ENCODE measurements around the gene FNDC3A. TPM values are rescaled to one million over a fixed set of nuclear protein-coding genes. Genes with fewer than 3 reads are reported as not detected.

The FNDC3A gene
- total RNA-seq, 4 donors from 2014 or later = 37.0 to 39.4 (median 38.6) TPM

DNA sequence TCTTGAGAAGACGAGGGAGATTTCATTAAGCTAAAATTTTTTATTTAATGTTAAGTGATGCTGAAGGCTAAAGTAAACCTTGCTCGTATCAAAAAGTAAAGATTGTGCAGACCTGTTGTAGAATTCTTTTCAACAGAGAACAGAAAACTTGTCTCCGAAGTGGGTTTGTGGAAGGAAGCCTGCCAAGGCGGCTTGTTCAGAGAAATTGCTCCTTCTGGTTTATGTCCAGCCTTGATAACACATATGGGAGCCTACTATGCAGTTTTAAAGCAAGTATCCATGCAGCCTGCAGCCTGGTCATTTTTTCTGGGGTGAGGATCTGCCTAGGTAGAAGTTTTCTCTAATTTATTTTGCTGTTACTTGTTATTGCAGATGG, 245.9 kb downstream of the FNDC3A start:
- DNase-seq (ENCODE audit: extremely low spot score) = peak; percentile 37
- no peaks in the 10 kb centered on the region for H3K36me3 ChIP-seq
- WGBS = 68% methylated on average over 4 of the region's 4 CpGs
- TF ChIP-seq POLR2A (IDR thresholded peaks at IDR 0.05; ENCODE audit: low read depth) (no peak), EP300 (IDR thresholded peaks at IDR 0.05) (no peak)
- TF ChIP-seq, protein P1, sequence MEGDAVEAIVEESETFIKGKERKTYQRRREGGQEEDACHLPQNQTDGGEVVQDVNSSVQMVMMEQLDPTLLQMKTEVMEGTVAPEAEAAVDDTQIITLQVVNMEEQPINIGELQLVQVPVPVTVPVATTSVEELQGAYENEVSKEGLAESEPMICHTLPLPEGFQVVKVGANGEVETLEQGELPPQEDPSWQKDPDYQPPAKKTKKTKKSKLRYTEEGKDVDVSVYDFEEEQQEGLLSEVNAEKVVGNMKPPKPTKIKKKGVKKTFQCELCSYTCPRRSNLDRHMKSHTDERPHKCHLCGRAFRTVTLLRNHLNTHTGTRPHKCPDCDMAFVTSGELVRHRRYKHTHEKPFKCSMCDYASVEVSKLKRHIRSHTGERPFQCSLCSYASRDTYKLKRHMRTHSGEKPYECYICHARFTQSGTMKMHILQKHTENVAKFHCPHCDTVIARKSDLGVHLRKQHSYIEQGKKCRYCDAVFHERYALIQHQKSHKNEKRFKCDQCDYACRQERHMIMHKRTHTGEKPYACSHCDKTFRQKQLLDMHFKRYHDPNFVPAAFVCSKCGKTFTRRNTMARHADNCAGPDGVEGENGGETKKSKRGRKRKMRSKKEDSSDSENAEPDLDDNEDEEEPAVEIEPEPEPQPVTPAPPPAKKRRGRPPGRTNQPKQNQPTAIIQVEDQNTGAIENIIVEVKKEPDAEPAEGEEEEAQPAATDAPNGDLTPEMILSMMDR (IDR thresholded peaks at IDR 0.05) = no peak
- H3K4me1 ChIP-seq = peaks cover 10 to 24% (median 19%) of the 10 kb centered on the region in 4 donors
- H3K27me3 ChIP-seq = peaks cover 7 to 72% (median 27%) of the 10 kb centered on the region in 4 donors
- intact Hi-C loops (cut with DNase I) = no loop called here
- H3K9me3 ChIP-seq = no peaks in the 10 kb centered on the region
- H3K4me3 ChIP-seq = no peak overlapping the region
- H3K27ac ChIP-seq (replicated peaks in 1 of 4) = no peak overlapping the region

- intact Hi-C loops (cut with DNase I) = no loop called here
- Histone ChIP-seq H3K4me3 (no peak overlapping the region), H3K27ac (replicated peaks in 1 of 4) (no peak overlapping the region), H3K4me1 (peaks cover 7 to 10% (median 9%) of the 10 kb centered on the region in 4 donors), H3K9me3 (no peaks in the 10 kb centered on the region), H3K27me3 (peaks cover 7 to 37% (median 14%) of the 10 kb centered on the region in 4 donors), H3K36me3 (no peaks in the 10 kb centered on the region)
- peak; percentile 82 for DNase-seq (ENCODE audit: extremely low spot score)
- 69% methylated on average over 5 of the region's 5 CpGs for WGBS
- peak in 1 of 2 donors; percentile 13 for TF ChIP-seq POLR2AphosphoS5 (IDR thresholded peaks at IDR 0.05)
- TF ChIP-seq, protein P1 (IDR thresholded peaks at IDR 0.05) = no peak
Measured at GRCh38 chr13:49225223-49226042, 249.7 kb downstream of the FNDC3A start.

DNA sequence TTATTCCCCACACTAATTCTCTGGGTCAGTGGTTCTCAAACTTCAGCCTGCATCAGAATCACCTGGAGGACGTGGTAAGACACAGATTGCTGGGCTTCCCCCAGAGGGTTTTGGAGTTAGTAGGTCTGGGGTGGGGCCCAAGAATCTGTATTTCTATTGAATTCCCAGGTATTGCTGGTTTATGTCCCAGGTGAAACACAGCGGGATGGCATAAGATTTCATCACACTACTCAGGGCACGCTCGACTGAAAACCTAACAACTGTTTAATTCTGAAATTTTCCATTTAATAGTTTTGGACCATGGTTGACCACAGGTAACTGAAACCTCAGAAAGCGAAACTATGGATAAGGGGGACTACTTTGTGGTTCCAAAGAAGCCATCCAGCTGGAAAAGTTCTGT, 250.9 kb downstream of the FNDC3A start:
- H3K4me1 ChIP-seq = no peaks in the 10 kb centered on the region
- no peak overlapping the region for H3K4me3 ChIP-seq
- H3K27me3 ChIP-seq = peaks cover 0 to 26% (median 2%) of the 10 kb centered on the region in 4 donors
- no peak for TF ChIP-seq EP300 (IDR thresholded peaks at IDR 0.05)
- no peak for TF ChIP-seq POLR2A (IDR thresholded peaks at IDR 0.05; ENCODE audit: low read depth)
- TF ChIP-seq, protein P1 (IDR thresholded peaks at IDR 0.05) = no peak
- TF ChIP-seq POLR2AphosphoS5 (IDR thresholded peaks at IDR 0.05) = no peak
- no peaks in the 10 kb centered on the region for H3K36me3 ChIP-seq
- intact Hi-C loops (cut with DNase I) = no loop called here
- H3K9me3 ChIP-seq = no peaks in the 10 kb centered on the region
- H3K27ac ChIP-seq (replicated peaks in 1 of 4) = no peak overlapping the region
- 76% methylated on average over 5 of the region's 5 CpGs for WGBS
- no peak for DNase-seq (ENCODE audit: extremely low spot score)

DNA sequence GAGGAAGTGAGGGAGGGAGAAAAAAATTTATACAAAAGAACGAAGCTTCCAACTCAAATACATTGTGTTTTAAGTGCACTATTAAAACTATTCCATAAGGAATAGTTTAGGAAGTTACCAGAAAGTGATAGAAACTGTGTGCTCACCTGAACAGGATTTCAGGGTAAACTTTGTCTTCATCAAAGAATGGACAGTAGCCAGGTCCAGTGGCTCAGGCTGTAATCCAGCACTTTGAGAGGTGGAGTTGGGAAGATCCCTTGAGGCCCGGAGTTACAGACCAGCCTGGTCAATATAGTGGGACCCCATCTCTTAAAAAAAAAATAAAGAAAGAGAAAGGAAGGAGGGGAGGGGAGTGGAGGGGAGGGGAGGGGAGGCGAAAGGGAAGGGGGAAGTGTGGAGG, 259.0 kb downstream of the FNDC3A start:
- DNase-seq (ENCODE audit: extremely low spot score) = no peak
- no peaks in the 10 kb centered on the region for H3K36me3 ChIP-seq
- H3K27ac ChIP-seq (replicated peaks in 1 of 4) = no peak overlapping the region
- no peaks in the 10 kb centered on the region for H3K9me3 ChIP-seq
- H3K4me3 ChIP-seq = no peak overlapping the region
- TF ChIP-seq EP300 (IDR thresholded peaks at IDR 0.05) (no peak), POLR2AphosphoS5 (IDR thresholded peaks at IDR 0.05) (no peak), POLR2A (IDR thresholded peaks at IDR 0.05; ENCODE audit: low read depth) (no peak)
- TF ChIP-seq, protein P1 (IDR thresholded peaks at IDR 0.05) = no peak
- WGBS = 83% methylated on average over 3 of the region's 3 CpGs
- H3K27me3 ChIP-seq = no peaks in the 10 kb centered on the region
- no peaks in the 10 kb centered on the region for H3K4me1 ChIP-seq
- intact Hi-C loops (cut with DNase I) = no loop called here

Data from esophagus muscularis mucosa (tissue), 4 donors.